NCI-H2227 treated with DMSO at 0.1 percent for 48 hours (cell line): ENCODE measurements around the gene AGPAT2.

Experiments used
- DNase-seq: peaks from one replicate; lab custom pipeline; 2025; lab: John Stamatoyannopoulos, UW

Gene AGPAT2

DNA sequence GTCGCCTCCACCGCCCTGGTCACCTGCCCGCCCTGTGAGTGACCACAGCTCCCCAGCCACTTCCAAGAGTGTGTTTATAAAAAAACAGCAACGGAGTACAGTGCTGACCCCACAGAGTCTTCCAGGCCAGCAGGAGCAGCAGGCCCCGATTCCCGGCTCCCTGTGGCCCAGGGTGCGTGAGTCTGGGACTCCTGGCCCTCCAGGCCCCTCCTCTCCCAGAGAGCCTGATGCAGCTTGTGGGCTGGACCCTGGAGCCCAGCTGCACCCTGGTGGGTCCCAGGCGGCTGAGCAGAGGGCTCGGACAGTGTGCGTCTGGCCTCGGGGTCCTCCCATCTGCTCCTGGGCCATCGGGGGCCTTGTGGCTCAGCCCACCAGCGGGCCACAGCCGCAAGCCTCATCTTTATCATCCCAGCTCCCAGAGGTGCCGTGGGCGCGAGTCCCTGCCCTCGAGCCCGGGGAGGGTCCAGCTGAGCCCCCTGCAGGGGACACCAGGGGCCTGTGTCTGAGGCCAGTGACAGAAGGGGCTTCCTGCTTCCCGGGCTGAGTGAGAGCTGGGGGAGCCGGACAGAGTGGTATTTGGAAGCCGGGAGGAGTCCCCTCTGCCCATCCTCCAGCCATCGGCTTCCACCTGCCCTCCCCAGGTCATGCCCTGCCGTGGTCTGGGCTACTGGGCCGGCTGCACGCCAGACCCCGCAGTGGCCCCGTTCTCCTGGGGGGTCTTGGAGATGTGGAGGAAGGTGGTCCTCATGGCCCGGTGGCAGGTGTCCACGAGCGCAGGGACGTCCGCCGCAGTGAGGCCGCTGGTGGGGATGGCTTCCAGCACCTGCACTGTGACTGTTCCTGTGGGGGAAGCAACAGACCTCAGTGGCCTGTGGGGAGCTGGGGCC lies 13.9 kb downstream of the AGPAT2 start:
- DNase-seq, result no peak

- DNase-seq, result no peak
These were observed 14.7 kb downstream of the AGPAT2 start for GRCh38 chr9:136672431-136673087.

DNA sequence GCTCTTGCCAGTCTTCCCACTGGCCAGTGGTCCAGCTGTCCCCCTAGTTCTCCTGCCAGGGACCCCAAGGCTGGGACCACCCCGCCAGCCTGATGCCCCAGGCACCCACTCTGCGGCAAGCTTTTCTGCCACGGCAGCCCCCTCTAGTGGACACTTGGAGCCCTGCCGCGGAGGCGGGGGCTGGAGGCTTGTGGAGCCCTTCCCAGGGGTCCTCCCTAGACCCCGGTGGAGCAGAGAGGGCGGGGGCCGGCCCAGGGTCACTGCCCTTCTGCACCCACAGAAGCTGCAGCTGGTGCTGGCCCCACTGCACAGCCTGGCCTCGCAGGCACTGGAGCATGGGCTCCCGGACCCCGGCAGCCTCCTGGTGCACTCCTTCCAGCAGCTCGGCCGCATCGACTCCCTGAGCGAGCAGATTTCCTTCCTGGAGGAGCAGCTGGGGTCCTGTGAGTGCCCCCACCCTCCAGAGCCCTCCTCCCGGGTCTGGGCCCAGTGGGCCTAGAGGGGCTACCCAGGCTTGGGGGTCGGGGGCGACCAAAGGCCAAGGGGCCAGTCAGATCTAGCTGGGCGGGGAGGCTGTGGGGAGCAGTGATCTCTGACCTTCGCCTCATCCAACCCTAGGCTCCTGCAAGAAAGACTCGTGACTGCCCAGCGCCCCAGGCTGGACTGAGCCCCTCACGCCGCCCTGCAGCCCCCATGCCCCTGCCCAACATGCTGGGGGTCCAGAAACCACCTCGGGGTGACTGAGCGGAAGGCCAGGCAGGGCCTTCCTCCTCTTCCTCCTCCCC lies 15.4 kb downstream of the AGPAT2 start:
- no peak for DNase-seq

GRCh38 chr9:136671254-136671614 lies 16.0 kb downstream of the AGPAT2 start:
- DNase-seq, result no peak

DNA sequence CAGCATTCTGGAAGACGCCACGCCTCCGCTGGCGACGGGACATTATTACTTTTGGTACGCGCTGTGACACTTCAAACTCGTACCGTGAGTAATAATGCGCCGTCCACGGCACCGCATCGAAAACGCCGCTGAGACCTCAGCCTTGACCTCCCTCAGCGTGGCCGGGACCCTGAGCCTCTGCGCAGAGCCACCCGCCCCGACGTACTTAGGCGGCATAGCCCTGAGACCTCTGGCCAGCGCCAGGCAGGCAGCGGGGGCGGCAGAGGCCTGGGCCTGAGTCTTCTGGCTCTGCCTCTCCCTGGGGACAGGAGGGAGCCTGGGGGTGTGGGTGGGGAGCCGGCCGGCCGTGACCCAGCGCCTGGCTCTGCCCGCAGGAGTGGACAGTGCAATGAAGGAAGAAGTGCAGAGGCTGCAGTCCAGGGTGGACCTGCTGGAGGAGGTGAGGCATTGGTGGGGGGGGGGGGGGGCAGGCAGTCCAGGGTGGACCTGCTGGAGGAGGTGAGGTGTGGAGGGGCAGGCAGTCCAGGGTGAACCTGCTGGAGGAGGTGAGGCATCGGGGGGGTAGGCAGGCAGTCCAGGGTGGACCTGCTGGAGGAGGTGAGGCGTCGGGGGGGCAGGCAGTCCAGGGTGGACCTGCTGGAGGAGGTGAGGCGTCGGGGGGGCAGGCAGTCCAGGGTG lies 16.5 kb downstream of the AGPAT2 start:
- no peak for DNase-seq

- DNase-seq, result no peak
These were observed 17.3 kb downstream of the AGPAT2 start for GRCh38 chr9:136669791-136670464.

DNA sequence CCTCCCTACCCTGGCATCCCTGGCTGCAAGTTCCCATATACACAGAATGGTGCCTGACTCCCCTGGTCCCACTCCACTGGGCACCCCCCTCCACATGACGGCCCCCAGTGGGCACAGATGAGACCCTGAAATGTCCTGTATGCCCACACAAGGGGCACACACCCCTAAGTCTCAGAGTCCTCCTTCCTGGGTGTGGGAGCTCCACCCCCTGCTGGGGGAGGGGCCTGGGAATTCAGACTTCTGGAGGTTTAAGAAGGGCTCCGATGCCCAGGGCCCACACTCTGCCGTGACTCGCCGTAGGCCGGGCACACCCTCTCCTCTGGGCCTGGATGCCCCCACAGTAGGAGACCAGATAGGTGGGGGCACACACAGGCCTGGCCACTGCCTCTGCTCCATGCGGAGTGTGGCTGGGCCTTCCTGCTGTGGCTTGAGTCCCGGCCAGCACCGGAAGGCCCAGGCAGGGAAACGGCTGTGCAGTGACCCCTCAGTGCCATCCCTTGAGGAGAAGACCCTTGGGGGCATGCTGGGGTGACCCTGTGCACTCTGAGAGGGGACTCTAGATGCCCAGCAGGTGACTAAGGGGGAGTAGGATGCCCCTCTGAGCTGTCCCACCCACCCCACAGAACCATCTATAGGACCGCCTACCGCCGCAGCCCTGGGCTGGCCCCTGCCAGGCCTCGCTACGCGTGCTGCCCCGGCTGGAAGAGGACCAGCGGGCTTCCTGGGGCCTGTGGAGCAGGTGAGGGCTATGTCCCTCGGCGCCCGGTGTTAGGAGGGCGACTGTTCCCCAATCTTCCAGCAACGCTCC lies 18.1 kb downstream of the AGPAT2 start:
- DNase-seq, result no peak

- DNase-seq, result no peak
These were observed 19.1 kb downstream of the AGPAT2 start for GRCh38 chr9:136667940-136668760.

DNA sequence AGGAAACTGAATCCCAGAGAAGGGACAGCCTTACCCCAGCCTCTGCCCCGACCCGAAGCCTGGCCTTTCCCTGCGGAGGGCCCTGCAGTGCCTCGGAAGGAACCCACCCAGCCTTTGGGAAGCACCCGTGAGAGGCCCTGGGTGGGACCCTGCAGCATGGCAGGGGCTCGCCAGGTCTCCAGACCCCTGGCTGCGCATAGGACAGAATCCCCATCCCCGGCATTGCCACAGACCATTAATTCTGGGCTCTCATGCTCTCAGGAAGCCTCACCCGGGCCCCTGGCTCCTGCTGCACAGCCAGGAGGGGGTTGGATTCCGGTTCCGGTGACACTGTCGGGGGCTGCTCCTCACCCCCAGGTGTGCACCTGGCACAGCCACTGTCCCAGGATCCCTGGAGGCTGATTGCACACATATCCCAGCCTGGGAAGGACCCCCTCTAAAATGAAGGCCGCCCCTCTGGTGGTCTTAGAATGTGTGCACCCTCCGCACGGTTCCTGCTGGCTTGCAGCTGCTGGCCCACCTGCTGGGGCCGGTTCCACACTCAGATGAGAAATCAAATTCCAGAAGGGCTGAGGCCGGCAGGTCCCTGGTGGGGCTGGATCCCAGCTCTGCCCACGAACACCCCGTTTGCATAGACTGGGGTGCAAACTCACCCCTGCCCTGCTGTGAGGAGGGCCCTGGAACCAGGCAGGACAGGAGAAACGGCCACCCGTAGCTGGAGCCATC lies 19.9 kb downstream of the AGPAT2 start:
- no peak for DNase-seq

DNA sequence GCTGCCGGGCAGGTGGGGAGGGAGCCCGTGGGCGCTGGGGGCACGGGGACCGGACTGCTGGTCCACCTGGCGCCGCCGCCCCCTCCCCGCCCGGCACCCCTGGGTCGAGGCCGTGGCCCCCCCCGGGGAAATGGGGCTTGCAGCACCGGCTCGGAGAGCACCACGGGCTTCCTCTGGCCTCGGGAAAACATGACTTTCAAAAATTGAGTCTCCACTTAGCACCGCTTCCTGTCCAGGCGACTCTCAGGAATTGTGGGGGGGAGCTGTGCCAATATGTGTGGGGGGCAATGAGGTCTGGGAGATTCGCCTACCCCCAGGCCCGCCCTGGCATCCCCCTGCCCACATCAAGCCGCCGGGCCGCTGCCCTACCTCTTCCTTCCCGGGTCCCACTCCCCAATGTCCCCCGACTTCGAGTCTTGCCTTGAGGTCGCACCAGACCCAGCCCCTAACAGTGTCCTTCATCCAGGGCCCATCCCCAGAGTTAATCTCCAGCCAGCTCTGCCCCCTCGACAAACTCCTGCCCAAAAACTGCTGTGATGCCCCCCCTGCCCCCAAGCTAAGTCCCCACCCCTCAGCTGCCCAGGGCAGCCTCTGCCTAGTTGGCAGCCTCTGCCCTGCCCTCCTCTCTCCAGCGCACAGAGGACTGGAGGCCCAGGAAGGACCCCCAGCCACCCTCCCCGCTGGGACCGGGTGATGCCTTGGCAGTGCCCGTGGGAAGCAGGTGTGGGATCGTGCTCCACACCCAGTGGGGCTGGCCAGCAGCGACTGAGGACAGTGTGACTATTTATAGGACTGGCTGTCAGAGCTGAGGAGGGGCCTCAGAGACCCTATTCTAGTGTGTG lies 20.7 kb downstream of the AGPAT2 start:
- no peak for DNase-seq

DNA sequence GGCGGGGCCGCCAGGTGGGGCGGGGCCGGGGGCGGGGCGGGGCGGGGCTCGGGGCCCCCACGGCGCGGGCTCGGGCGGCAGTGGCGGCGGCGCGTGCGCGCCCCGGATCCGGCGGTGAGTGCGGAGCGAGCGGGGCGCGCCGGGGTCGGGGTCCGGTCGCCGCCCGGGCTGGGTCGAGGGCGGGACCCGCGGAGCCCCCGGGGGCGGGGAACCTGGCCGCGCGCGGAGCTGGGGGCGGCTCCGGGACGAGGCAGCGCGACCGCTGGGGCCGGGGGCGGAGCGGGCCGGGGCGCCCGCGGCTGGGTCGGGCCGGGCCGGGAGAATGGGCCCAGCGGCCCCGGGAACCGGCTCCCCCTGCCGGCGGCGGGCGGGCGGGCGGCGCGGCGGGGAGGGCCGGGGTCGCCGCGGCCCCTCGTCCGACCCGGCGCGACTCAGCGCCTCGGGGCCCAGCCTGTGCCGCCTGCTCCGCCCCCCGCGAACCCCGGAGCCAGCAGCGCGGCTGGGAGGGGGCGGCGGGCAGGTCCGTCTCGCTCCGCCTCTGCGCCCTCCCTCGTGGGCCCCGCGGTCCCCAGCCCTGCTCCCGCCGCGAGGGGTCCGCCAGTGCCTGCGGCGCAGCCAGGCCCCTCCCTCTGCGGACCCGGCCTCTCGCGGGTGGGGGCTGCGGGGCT lies 21.4 kb downstream of the AGPAT2 start:
- DNase-seq, result no peak

DNA sequence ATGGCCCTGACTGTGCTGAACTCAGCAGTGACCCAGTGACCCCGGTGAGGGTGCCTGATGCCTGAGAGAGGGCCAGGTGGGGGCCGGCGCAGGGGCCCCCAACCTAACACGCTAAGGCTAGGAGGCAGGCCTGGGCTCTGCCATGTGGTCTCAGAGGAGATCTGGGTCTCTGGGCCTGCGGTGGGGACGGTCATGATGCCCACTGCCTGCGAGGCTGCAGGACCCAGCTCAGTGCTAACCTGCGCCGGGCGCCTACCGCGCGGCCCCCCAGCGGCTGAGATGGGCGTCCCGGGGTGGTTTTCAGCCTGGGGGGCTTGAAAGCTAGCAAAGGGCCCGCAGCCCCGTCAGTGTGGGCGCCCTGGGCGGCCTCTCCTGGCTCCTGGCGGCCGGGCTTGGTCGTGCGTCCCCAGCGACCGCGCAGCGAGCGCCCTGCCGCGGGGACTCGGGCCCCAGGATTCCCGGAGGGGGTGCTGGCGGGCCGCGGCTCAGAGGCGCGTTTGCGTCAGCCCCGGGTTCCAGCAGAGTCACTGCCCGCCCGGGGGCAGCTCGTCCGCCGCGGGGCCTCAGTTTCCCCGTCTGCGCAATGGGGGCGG lies 22.1 kb downstream of the AGPAT2 start:
- no peak for DNase-seq

- DNase-seq, result no peak
These were observed 23.0 kb downstream of the AGPAT2 start for GRCh38 chr9:136664000-136664915.

GRCh38 chr9:136662656-136663581 lies 24.3 kb downstream of the AGPAT2 start, which contains the start of gene EGFL7:
Gene EGFL7, plus strand, starts transcription at chr9:136662916. Its CDS starts 5,367 bp downstream, at chr9:136668283.
- no peak for DNase-seq

- DNase-seq, result no peak
These were observed 25.0 kb downstream of the AGPAT2 start for GRCh38 chr9:136662326-136662655.
